ENCODE data around the gene CXCL5.

GRCh38 chr4:73945674-73946449 is 52.6 kb downstream of the CXCL5 start:
- TF ChIP-seq, protein P1, sequence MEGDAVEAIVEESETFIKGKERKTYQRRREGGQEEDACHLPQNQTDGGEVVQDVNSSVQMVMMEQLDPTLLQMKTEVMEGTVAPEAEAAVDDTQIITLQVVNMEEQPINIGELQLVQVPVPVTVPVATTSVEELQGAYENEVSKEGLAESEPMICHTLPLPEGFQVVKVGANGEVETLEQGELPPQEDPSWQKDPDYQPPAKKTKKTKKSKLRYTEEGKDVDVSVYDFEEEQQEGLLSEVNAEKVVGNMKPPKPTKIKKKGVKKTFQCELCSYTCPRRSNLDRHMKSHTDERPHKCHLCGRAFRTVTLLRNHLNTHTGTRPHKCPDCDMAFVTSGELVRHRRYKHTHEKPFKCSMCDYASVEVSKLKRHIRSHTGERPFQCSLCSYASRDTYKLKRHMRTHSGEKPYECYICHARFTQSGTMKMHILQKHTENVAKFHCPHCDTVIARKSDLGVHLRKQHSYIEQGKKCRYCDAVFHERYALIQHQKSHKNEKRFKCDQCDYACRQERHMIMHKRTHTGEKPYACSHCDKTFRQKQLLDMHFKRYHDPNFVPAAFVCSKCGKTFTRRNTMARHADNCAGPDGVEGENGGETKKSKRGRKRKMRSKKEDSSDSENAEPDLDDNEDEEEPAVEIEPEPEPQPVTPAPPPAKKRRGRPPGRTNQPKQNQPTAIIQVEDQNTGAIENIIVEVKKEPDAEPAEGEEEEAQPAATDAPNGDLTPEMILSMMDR (IDR thresholded peaks at IDR 0.05), result no peak
- TF ChIP-seq REST (IDR thresholded peaks at IDR 0.05; ENCODE audit: insufficient read depth in 1 of 2, low read depth in 2 of 2, low read length in 1 of 2) (no peak), TCF7L2 (IDR thresholded peaks at IDR 0.05; ENCODE audit: low read depth, low read length) (no peak), POLR2AphosphoS5 (IDR thresholded peaks at IDR 0.05; ENCODE audit: low read depth, low read length) (no peak)

Data from Panc1 (cell line).